H1 (cell line): ENCODE measurements around the gene YIPF3. TPM values are rescaled to one million over a fixed set of nuclear protein-coding genes. Genes with fewer than 3 reads are reported as not detected.

Source experiments
- ASH2L ChIP-seq: fragments of 200-600, 300-600 bp; sonication (generic); IDR thresholded peaks from one replicate; pipeline ENCODE4 v1.7.1; 2017; ENCODE audit warnings: low read length
- CREB1 ChIP-seq: IDR thresholded peaks from 2 replicates; pipeline ENCODE4 v1.6.1; 2012; ENCODE audit warnings: inconsistent platforms
- EGR1 ChIP-seq: IDR thresholded peaks from 2 replicates; pipeline ENCODE4 v1.6.1; 2011; ENCODE audit warnings: low read depth, low read length, borderline replicate concordance
- EP300 ChIP-seq, 2 experiments: IDR thresholded peaks; 1 replicate in 1 of 2; 2 replicates in 1 of 2; pipeline ENCODE4 v1.6.1; 2011 to 2012; ENCODE audit warnings: low read depth in 2 of 2, low read length in 2 of 2, mild to moderate bottlenecking in 2 of 2, borderline replicate concordance in 1 of 2, inconsistent platforms in 1 of 2, moderate library complexity in 1 of 2
- HDAC2 ChIP-seq, 2 experiments: fragments of 300-600 bp in 1 of 2; sonication (generic) in 1 of 2; IDR thresholded peaks; 2 replicates each; pipeline ENCODE4 v1.6.1; 2011 to 2012; ENCODE audit warnings: low read depth in 2 of 2, low read length in 2 of 2, mild to moderate bottlenecking in 2 of 2, moderate library complexity in 2 of 2, borderline replicate concordance in 1 of 2, inconsistent platforms in 1 of 2
- KDM1A ChIP-seq: fragments of 200-600, 300-600 bp; sonication (generic); IDR thresholded peaks from 2 replicates; pipeline ENCODE4 v1.7.1; 2016; ENCODE audit warnings: mild to moderate bottlenecking, low read length, borderline replicate concordance
- NRF1 ChIP-seq: IDR thresholded peaks from 2 replicates; pipeline ENCODE4 v1.6.1; 2011; ENCODE audit warnings: mild to moderate bottlenecking, low read depth, low read length, improper control_type of control experiment
- RBBP5 ChIP-seq: IDR thresholded peaks from 2 replicates; pipeline ENCODE4 v1.7.1; 2012; ENCODE audit warnings: low read depth, mild to moderate bottlenecking, inconsistent platforms, low read length, moderate library complexity, borderline replicate concordance
- SIN3A ChIP-seq, 2 experiments: IDR thresholded peaks in 1 of 2; conservative IDR thresholded peaks in 1 of 2; 2 replicates each; pipeline ENCODE4 v1.6.1; 2011 to 2012; ENCODE audit warnings: low read length in 2 of 2, improper control_type of control experiment in 1 of 2, low read depth in 1 of 2, mild to moderate bottlenecking in 1 of 2
- SIX5 ChIP-seq: IDR thresholded peaks from 2 replicates; pipeline ENCODE4 v1.6.1; 2011; ENCODE audit warnings: mild to moderate bottlenecking, low read depth, low read length
- SP1 ChIP-seq: IDR thresholded peaks from 2 replicates; pipeline ENCODE4 v1.6.1; 2011; ENCODE audit warnings: low read depth, low read length
- TAF1 ChIP-seq: IDR thresholded peaks from 2 replicates; pipeline ENCODE4 v1.6.1; 2011; ENCODE audit warnings: mild to moderate bottlenecking, low read depth, low read length
- polyA plus RNA-seq, 7 experiments: library from polyadenylated mRNA; depleted of rRNA in 3 of 7; stranded (reverse) in 5 of 7; unstranded in 2 of 7; fragments of >200 nt in 5 of 7; fragments of 200-250 nt in 2 of 7; gene quantifications; 1 replicate in 5 of 7; 2 replicates in 1 of 7; 4 replicates in 1 of 7; pipeline versions ENCODE4 v1.2.1 to v1.2.3, GENCODE V29; 2011 to 2013; ENCODE audit warnings: missing spikeins in 2 of 7, mixed read lengths in 2 of 7
- total RNA-seq: library from RNA; stranded (reverse); fragmentation: NEBNext Ultra II Directional; extraction: Animal tissue kit (Norgen Biotek cat#: 25700); gene quantifications from 2 replicates; pipeline ENCODE4 v1.2.1, GENCODE V29; 2021
- TF ChIP-seq, protein P1 (sequence below): IDR thresholded peaks from 2 replicates; pipeline ENCODE4 v1.6.1; 2012; ENCODE audit warnings: low read length, inconsistent platforms

Gene YIPF3
- total and polyA plus RNA-seq, 2 of the 8 experiments (the other 6 are each of a cell fraction or from before 2014, with no cell fraction given): 77.2 to 225 TPM

DNA sequence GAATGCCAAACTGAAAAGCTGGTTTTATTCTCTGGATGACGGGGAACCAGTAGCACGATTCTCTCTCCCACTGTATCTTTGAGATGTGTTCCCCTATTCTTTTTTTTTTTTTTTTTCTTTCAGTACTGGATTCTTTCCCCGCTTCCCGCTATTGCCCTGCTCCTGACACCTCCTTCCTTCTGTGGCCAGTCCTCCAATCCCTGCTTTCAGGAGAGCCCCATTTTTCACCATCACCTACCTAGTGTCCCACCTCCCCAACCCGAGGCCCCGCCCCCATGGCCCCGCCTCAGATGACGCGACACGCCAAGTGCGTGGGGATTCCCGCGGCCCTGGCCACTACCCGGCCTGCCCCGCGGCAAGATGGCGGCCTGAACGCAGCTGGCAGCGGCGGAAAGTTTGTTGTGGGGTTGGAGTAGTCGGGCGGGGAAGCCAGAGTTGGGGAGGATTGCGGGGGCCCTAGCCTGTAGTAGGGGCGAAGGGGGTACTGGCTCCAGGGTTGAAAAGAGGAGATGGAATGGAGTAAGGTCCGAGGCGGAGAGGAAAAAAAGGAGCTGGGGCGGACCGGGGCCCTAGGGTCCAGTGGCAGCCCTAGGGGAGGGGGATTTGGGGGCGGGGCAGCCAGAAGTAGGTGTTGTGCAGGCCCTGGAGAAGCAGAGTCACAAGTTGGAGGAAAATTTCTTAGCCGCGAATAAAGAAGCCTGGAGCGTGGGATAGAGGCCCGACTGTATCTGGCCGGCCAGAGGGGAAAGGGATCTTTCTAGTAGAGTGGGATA lies 39.3 kb downstream of the YIPF3 start, which contains the start of gene TJAP1 (continued):
- peak in 1 of 2 experiments; percentile 60; a peak in 2 of 4 replicates for TF ChIP-seq SIN3A (conservative IDR thresholded peaks at IDR 0.05 in 1 of 2, IDR thresholded peaks at IDR 0.05 in 1 of 2; ENCODE audit: low read depth in 1 of 2, low read length in 2 of 2)
- TF ChIP-seq SP1: no peak
- TF ChIP-seq RBBP5: 0 out of 2 replicates have a peak, but pooled peaks have one; percentile 59
- TF ChIP-seq TAF1: peak; percentile 96
- TF ChIP-seq, protein P1, sequence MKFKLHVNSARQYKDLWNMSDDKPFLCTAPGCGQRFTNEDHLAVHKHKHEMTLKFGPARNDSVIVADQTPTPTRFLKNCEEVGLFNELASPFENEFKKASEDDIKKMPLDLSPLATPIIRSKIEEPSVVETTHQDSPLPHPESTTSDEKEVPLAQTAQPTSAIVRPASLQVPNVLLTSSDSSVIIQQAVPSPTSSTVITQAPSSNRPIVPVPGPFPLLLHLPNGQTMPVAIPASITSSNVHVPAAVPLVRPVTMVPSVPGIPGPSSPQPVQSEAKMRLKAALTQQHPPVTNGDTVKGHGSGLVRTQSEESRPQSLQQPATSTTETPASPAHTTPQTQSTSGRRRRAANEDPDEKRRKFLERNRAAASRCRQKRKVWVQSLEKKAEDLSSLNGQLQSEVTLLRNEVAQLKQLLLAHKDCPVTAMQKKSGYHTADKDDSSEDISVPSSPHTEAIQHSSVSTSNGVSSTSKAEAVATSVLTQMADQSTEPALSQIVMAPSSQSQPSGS: peak; percentile 62; the same call in 1 of the 2 replicates
- no peak for TF ChIP-seq SIX5
- TF ChIP-seq CREB1: peak; percentile 85
- TF ChIP-seq NRF1: no peak
- TF ChIP-seq ASH2L: peak; percentile 73
- peak; percentile 11; the same call in 1 of the 2 replicates for TF ChIP-seq EGR1
- peak in 1 of 2 experiments; percentile 69; a peak in 2 of 3 replicates for TF ChIP-seq EP300 (IDR thresholded peaks at IDR 0.05; ENCODE audit: borderline replicate concordance in 1 of 2, low read depth in 2 of 2, low read length in 2 of 2)
- TF ChIP-seq HDAC2 (IDR thresholded peaks at IDR 0.05; ENCODE audit: borderline replicate concordance in 1 of 2, low read depth in 2 of 2, low read length in 2 of 2): peak in 1 of 2 experiments; percentile 34; a peak in 1 of 4 replicates
- TF ChIP-seq KDM1A: no peak
